Measurements from ENCODE around the gene C1QTNF2.
A peak's percentile ranks its signal among the peaks of the same experiment; 100 is the strongest.
"Not testable (repeated sequence)": the region's sequence is repeated elsewhere in the genome, so short reads cannot be mapped to it uniquely, and the experiment has no call there.

C1QTNF2 gene

GRCh38 chr5:160342413-160342941 lies 27.9 kb downstream of the C1QTNF2 start:
- FAIRE-seq (no peak), DNase-seq (ENCODE audit: low spot score) (peak; percentile 16)

- DNase-seq (ENCODE audit: low spot score) (no peak), FAIRE-seq (no peak)
These were observed 29.0 kb downstream of the C1QTNF2 start for GRCh38 chr5:160341309-160341870.

- not testable (repeated sequence) for FAIRE-seq; DNase-seq (ENCODE audit: low spot score)
These were observed 29.9 kb downstream of the C1QTNF2 start for GRCh38 chr5:160340513-160340912.

GRCh38 chr5:160339406-160340130 lies 30.9 kb downstream of the C1QTNF2 start:
- FAIRE-seq (no peak), DNase-seq (ENCODE audit: low spot score) (no peak)

GRCh38 chr5:160334716-160335115 lies 35.7 kb downstream of the C1QTNF2 start:
- not testable (repeated sequence) for FAIRE-seq; DNase-seq (ENCODE audit: low spot score)

- DNase-seq (ENCODE audit: low spot score) (no peak), FAIRE-seq (no peak)
These were observed 36.7 kb downstream of the C1QTNF2 start for GRCh38 chr5:160333721-160334120.

GRCh38 chr5:160330212-160330611 lies 40.2 kb downstream of the C1QTNF2 start:
- FAIRE-seq (no peak), DNase-seq (ENCODE audit: low spot score) (no peak)

GRCh38 chr5:160327818-160328217 lies 42.6 kb downstream of the C1QTNF2 start:
- FAIRE-seq: no peak
- no peak for DNase-seq (ENCODE audit: low spot score)

GRCh38 chr5:160326981-160327380 lies 43.4 kb downstream of the C1QTNF2 start:
- DNase-seq (ENCODE audit: low spot score) (no peak), FAIRE-seq (no peak)

GRCh38 chr5:160325716-160326115 lies 44.7 kb downstream of the C1QTNF2 start:
- DNase-seq (ENCODE audit: low spot score) (no peak), FAIRE-seq (no peak)

- FAIRE-seq (no peak), DNase-seq (ENCODE audit: low spot score) (no peak)
These were observed 45.5 kb downstream of the C1QTNF2 start for GRCh38 chr5:160324886-160325285.

GRCh38 chr5:160318409-160318808 lies 52.0 kb downstream of the C1QTNF2 start:
- FAIRE-seq (no peak), DNase-seq (ENCODE audit: low spot score) (no peak)

- DNase-seq (ENCODE audit: low spot score): no peak
- peak; percentile 46 for FAIRE-seq
These were observed 53.0 kb downstream of the C1QTNF2 start for GRCh38 chr5:160317434-160317833.

- DNase-seq (ENCODE audit: low spot score): peak; percentile 79
- peak; percentile 59 for FAIRE-seq
These were observed 54.5 kb downstream of the C1QTNF2 start for GRCh38 chr5:160315968-160316367.

- no peak for FAIRE-seq
- no peak for DNase-seq (ENCODE audit: low spot score)
These were observed 57.3 kb downstream of the C1QTNF2 start for GRCh38 chr5:160312960-160313727.

- peak; percentile 13 for FAIRE-seq
These were observed 58.1 kb downstream of the C1QTNF2 start, which contains the start of gene CCNJL for GRCh38 chr5:160312134-160312959. TSS of gene CCNJL (minus strand) at chr5:160312564. CDS start at chr5:160311923, 641 bp downstream.

GRCh38 chr5:160311491-160312133 lies 58.8 kb downstream of the C1QTNF2 start:
- peak; percentile 35 for FAIRE-seq
- peak; percentile 32 for DNase-seq (ENCODE audit: low spot score)

More at GRCh38 chr5:160312134-160312959, 58.1 kb downstream of the C1QTNF2 start, which contains the start of gene CCNJL:
- DNase-seq (ENCODE audit: low spot score): peak; percentile 97

GRCh38 chr5:160310552-160311295 lies 59.7 kb downstream of the C1QTNF2 start:
- FAIRE-seq: peak; percentile 62

GRCh38 chr5:160310140-160310539 lies 60.3 kb downstream of the C1QTNF2 start:
- DNase-seq (ENCODE audit: low spot score) (no peak), FAIRE-seq (no peak)

More at GRCh38 chr5:160310552-160311295, 59.7 kb downstream of the C1QTNF2 start:
- DNase-seq (ENCODE audit: low spot score): no peak

- FAIRE-seq (no peak), DNase-seq (ENCODE audit: low spot score) (no peak)
These were observed 63.7 kb downstream of the C1QTNF2 start for GRCh38 chr5:160306696-160307095.
